ENCODE data around the gene PARD3B. TPM values are rescaled to one million over a fixed set of nuclear protein-coding genes. Genes with fewer than 3 reads are reported as not detected.

PARD3B gene
- total and polyA plus RNA-seq, 10 of the 15 experiments (the other 5 are each of a cell fraction or from before 2014, with no cell fraction given), result 0.01 to 0.54 (median 0.07) TPM; not detected in 7

- no peak for TF ChIP-seq NRF1 (conservative IDR thresholded peaks at IDR 0.05; ENCODE audit: low read depth, low read length)
- no peak for TF ChIP-seq PML (IDR thresholded peaks at IDR 0.05; ENCODE audit: low read length)
- TF ChIP-seq SIX5 (IDR thresholded peaks at IDR 0.05; ENCODE audit: low read depth, low read length, severe bottlenecking), result no peak
- no peak for TF ChIP-seq SMAD5 (IDR thresholded peaks at IDR 0.05; ENCODE audit: low read depth)
- no peak for TF ChIP-seq BCLAF1 (IDR thresholded peaks at IDR 0.05)
These were observed 428.3 kb downstream of the PARD3B start (continued) for GRCh38 chr2:204973616-204974015.

- Histone ChIP-seq H4K20me1 (ENCODE audit: control insufficient read depth, insufficient read depth) (no peaks in the 10 kb centered on the region), H3K27me3 (replicated peaks in 1 of 2; ENCODE audit: control insufficient read depth in 2 of 2, insufficient read depth in 2 of 2, low read length in 1 of 2) (no peaks in the 10 kb centered on the region), H3K9ac (ENCODE audit: control insufficient read depth, insufficient read depth, low read length) (no peak overlapping the region), H3K4me1 (ENCODE audit: control insufficient read depth, insufficient read depth, low read length) (no peaks in the 10 kb centered on the region), H3K4me3 (no peak overlapping the region), H2AFZ (ENCODE audit: control insufficient read depth, low read depth, low read length) (no peak overlapping the region), H3K4me2 (ENCODE audit: control insufficient read depth, insufficient read depth) (no peak overlapping the region), H3K79me2 (ENCODE audit: control insufficient read depth, insufficient read depth, low read length) (no peaks in the 10 kb centered on the region), H3K36me3 (ENCODE audit: control insufficient read depth in 2 of 2, insufficient read depth in 2 of 2, low read length in 1 of 2) (no peaks in the 10 kb centered on the region), H3K27ac (ENCODE audit: control insufficient read depth, insufficient read depth) (no peak overlapping the region), H3K9me3 (replicated peaks; ENCODE audit: control insufficient read depth, insufficient read depth, low read length) (no peaks in the 10 kb centered on the region)
- ATAC-seq (no peak), FAIRE-seq (no peak), DNase-seq (ENCODE audit: low read depth, low spot score) (no peak)
- intact Hi-C loops (cut with micrococcal nuclease; ENCODE audit: unreplicated experiment) (no loop called here), in situ Hi-C loops (cut with MboI) (no loop called here)
- no TSS peak for BruUV-seq (replicated peaks)
- POLR2A ChIA-PET, result no interaction called here
- 60% methylated on average over 2 of the region's 2 CpGs for WGBS (ENCODE audit: insufficient coverage, insufficient replicate concordance, low lambda C conversion rate, missing lambda C conversion rate)
- RAD21 ChIA-PET (ENCODE audit: unreplicated experiment), result no interaction called here
- CTCF ChIA-PET, result no interaction called here
- SMC1A ChIA-PET (ENCODE audit: uncharacterized antibody, unreplicated experiment), result no interaction called here
- TF ChIP-seq TAF1 (IDR thresholded peaks at IDR 0.05; ENCODE audit: borderline replicate concordance, low read depth, low read length) (no peak), KDM1A (IDR thresholded peaks at IDR 0.05; ENCODE audit: borderline replicate concordance) (no peak), RBBP5 (conservative IDR thresholded peaks at IDR 0.05) (no peak), KLF5 (IDR thresholded peaks at IDR 0.05; ENCODE audit: partially characterized antibody) (no peak), HDAC6 (IDR thresholded peaks at IDR 0.05; ENCODE audit: unreplicated experiment) (no peak), PAX5 (IDR thresholded peaks at IDR 0.05; ENCODE audit: borderline replicate concordance, low read depth, low read length) (no peak), BHLHE40 (IDR thresholded peaks at IDR 0.05; ENCODE audit: borderline replicate concordance in 1 of 2, low read depth in 2 of 2, low read length in 1 of 2) (no peak), CREM (IDR thresholded peaks at IDR 0.05; ENCODE audit: low read depth) (no peak)
These were observed 429.2 kb downstream of the PARD3B start for GRCh38 chr2:204974487-204974886.
